WI38 (cell line): ENCODE results near the gene GRIFIN.
"Not testable (repeated sequence)": the region's sequence is repeated elsewhere in the genome, so short reads cannot be mapped to it uniquely, and the experiment has no call there.

ENCODE experiments used
- H3K4me3 ChIP-seq: 2 replicates; pipeline ENCODE4 v1.5.1; 2011; ENCODE audit warnings: low read depth, mild to moderate bottlenecking, control low read depth, low read length
- CTCF ChIP-seq: IDR thresholded peaks from 2 replicates; pipeline ENCODE4 v1.5.1; 2012; ENCODE audit warnings: low read depth, mild to moderate bottlenecking, control low read depth, low read length

GRIFIN gene

GRCh38 chr7:2471022-2471329, 5.2 kb downstream of the GRIFIN start:
- TF ChIP-seq CTCF = no peak
- H3K4me3 ChIP-seq = no peak overlapping the region

GRCh38 chr7:2470204-2471021, 5.8 kb downstream of the GRIFIN start:
- TF ChIP-seq CTCF = no peak
- H3K4me3 ChIP-seq = no peak overlapping the region

GRCh38 chr7:2469460-2470203, 6.6 kb downstream of the GRIFIN start:
- H3K4me3 ChIP-seq = not testable (repeated sequence)

GRCh38 chr7:2468227-2468626, 8.0 kb downstream of the GRIFIN start:
- no peak overlapping the region for H3K4me3 ChIP-seq
- no peak for TF ChIP-seq CTCF

GRCh38 chr7:2466675-2467074, 9.5 kb downstream of the GRIFIN start:
- no peak overlapping the region for H3K4me3 ChIP-seq
- TF ChIP-seq CTCF = no peak

GRCh38 chr7:2465928-2466327, 10.3 kb downstream of the GRIFIN start:
- H3K4me3 ChIP-seq = no peak overlapping the region
- TF ChIP-seq CTCF = no peak

GRCh38 chr7:2462731-2463130, 13.5 kb downstream of the GRIFIN start:
- H3K4me3 ChIP-seq = no peak overlapping the region
- no peak for TF ChIP-seq CTCF
